Measurements from ENCODE around the gene ABLIM2.

- TF ChIP-seq CTCF (conservative IDR thresholded peaks at IDR 0.05; ENCODE audit: low read depth, low read length) (no peak), EZH2 (IDR thresholded peaks at IDR 0.05; ENCODE audit: borderline replicate concordance, low read depth, low read length, poor library complexity, severe bottlenecking) (no peak)
Measured at GRCh38 chr4:7974425-7974824, 184.2 kb downstream of the ABLIM2 start.
